T47D (cell line): ENCODE data around the gene AKT1.

Experiments used
- DNase-seq, 2 experiments: peaks; one replicate each; pipeline versions ENCODE4 v3.0.0 to v3.0.0-alpha.2; 2011 to 2012; ENCODE audit warnings: low read depth in 1 of 2, low spot score in 1 of 2
- JUND ChIP-seq: IDR thresholded peaks from 2 replicates; pipeline ENCODE4 v1.6.1; 2012; ENCODE audit warnings: low read depth
- in situ Hi-C: cut with HindIII; loops from 2 replicates; pipeline ENCODE4 v1.10.0; 2016; ENCODE audit warnings: low sequenced_read_pairs, low pct_unique_long_range_greater_than_20kb

Gene AKT1

GRCh38 chr14:104743461-104744380 lies 51.8 kb downstream of the AKT1 start:
- in situ Hi-C loops: no loop called here
- TF ChIP-seq JUND: no peak
- DNase-seq: no peak

GRCh38 chr14:104742586-104743455 lies 52.7 kb downstream of the AKT1 start:
- in situ Hi-C loops: no loop called here
- no peak for TF ChIP-seq JUND
- no peak for DNase-seq

- no peak for TF ChIP-seq JUND
- no peak for DNase-seq
- in situ Hi-C loops: no loop called here
Observed at GRCh38 chr14:104741803-104742251, 53.7 kb downstream of the AKT1 start.

GRCh38 chr14:104741108-104741802 lies 54.3 kb downstream of the AKT1 start:
- no peak for DNase-seq
- TF ChIP-seq JUND: no peak
- in situ Hi-C loops: no loop called here

GRCh38 chr14:104739546-104740516 lies 55.7 kb downstream of the AKT1 start:
- in situ Hi-C loops: no loop called here
- no peak for DNase-seq
- TF ChIP-seq JUND: no peak

- in situ Hi-C loops: no loop called here
- no peak for TF ChIP-seq JUND
- DNase-seq: no peak
Observed at GRCh38 chr14:104739026-104739425, 56.5 kb downstream of the AKT1 start.

- DNase-seq: no peak
- no peak for TF ChIP-seq JUND
Observed at GRCh38 chr14:104738375-104739019, 57.1 kb downstream of the AKT1 start.

GRCh38 chr14:104735830-104736642 lies 59.5 kb downstream of the AKT1 start:
- in situ Hi-C loops: no loop called here
- DNase-seq: peak in 1 of 2 experiments; percentile 28
- TF ChIP-seq JUND: no peak

More at GRCh38 chr14:104738375-104739019, 57.1 kb downstream of the AKT1 start:
- in situ Hi-C loops: no loop called here

- in situ Hi-C loops: no loop called here
- DNase-seq: no peak
- no peak for TF ChIP-seq JUND
Observed at GRCh38 chr14:104734991-104735779, 60.4 kb downstream of the AKT1 start.

GRCh38 chr14:104734601-104734990 lies 61.0 kb downstream of the AKT1 start:
- in situ Hi-C loops: no loop called here
- DNase-seq: no peak
- TF ChIP-seq JUND: no peak
